ENCODE data around the gene MAGEA9B.

DNA sequence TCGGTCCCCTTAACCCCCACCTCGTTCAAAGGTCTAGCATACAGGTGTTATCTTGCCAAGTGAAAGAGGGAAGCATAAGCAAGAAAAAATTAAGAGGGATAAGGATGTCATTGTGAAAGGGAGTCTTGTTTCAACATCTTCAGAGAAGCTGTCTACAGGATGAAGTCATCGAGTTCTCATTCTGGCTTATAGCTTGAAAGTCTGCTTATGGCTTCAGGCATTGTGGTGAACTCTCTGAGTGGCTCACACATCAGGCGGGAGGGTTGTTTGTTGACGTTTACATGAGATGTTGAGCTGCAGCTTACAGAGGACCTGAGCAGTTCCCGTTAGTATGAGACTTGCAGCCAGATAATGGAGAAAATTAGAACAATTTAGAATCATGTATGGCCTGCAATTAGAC lies 16.6 kb downstream of the MAGEA9B start:
- TF ChIP-seq, protein P1, sequence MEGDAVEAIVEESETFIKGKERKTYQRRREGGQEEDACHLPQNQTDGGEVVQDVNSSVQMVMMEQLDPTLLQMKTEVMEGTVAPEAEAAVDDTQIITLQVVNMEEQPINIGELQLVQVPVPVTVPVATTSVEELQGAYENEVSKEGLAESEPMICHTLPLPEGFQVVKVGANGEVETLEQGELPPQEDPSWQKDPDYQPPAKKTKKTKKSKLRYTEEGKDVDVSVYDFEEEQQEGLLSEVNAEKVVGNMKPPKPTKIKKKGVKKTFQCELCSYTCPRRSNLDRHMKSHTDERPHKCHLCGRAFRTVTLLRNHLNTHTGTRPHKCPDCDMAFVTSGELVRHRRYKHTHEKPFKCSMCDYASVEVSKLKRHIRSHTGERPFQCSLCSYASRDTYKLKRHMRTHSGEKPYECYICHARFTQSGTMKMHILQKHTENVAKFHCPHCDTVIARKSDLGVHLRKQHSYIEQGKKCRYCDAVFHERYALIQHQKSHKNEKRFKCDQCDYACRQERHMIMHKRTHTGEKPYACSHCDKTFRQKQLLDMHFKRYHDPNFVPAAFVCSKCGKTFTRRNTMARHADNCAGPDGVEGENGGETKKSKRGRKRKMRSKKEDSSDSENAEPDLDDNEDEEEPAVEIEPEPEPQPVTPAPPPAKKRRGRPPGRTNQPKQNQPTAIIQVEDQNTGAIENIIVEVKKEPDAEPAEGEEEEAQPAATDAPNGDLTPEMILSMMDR (conservative IDR thresholded peaks at IDR 0.05), result no peak
- TF ChIP-seq ZFX (IDR thresholded peaks at IDR 0.05), result no peak

Data from C4-2B (cell line).